ENCODE results near the gene OGA.

The OGA gene

GRCh38 chr10:101835362-101835761, 17.1 kb upstream of the OGA start:
- DNase-seq: no peak

GRCh38 chr10:101834341-101834740, 16.1 kb upstream of the OGA start:
- DNase-seq: no peak

- DNase-seq: no peak
Observed at GRCh38 chr10:101833466-101833865, 15.2 kb upstream of the OGA start.

GRCh38 chr10:101832325-101832771, 14.1 kb upstream of the OGA start:
- DNase-seq: no peak

- DNase-seq: no peak
Observed at GRCh38 chr10:101831169-101831811, 13.0 kb upstream of the OGA start.

GRCh38 chr10:101830322-101831168, 12.3 kb upstream of the OGA start:
- peak; percentile 90 for DNase-seq

GRCh38 chr10:101829561-101830315, 11.5 kb upstream of the OGA start:
- DNase-seq: peak; percentile 63

GRCh38 chr10:101828766-101829551, 10.7 kb upstream of the OGA start:
- no peak for DNase-seq

GRCh38 chr10:101827919-101828600, 9.8 kb upstream of the OGA start:
- DNase-seq: no peak

- no peak for DNase-seq
Observed at GRCh38 chr10:101826852-101827434, 8.7 kb upstream of the OGA start.

- DNase-seq: no peak
Observed at GRCh38 chr10:101824736-101825135, 6.5 kb upstream of the OGA start.

- DNase-seq: no peak
Observed at GRCh38 chr10:101818872-101819633, 809 bp upstream of the OGA start.

GRCh38 chr10:101817337-101818118, 716 bp downstream of the OGA start:
- peak; percentile 31 for DNase-seq

GRCh38 chr10:101816913-101817336, 1.3 kb downstream of the OGA start:
- DNase-seq: no peak

GRCh38 chr10:101816376-101816775, 1.9 kb downstream of the OGA start:
- DNase-seq: no peak

- DNase-seq: no peak
Observed at GRCh38 chr10:101814466-101815071, 3.7 kb downstream of the OGA start.

GRCh38 chr10:101812606-101813005, 5.6 kb downstream of the OGA start:
- DNase-seq: no peak

- DNase-seq: no peak
Observed at GRCh38 chr10:101807158-101807557, 11.1 kb downstream of the OGA start.

GRCh38 chr10:101803511-101803910, 14.7 kb downstream of the OGA start:
- no peak for DNase-seq

Measured in activated gamma-delta T cell treated with Interleukin-2 at 50 U/mL for 16 hours (primary cell).